Heart left ventricle (tissue), 16 donors: ENCODE results near the gene RBM20. TPM values are rescaled to one million over a fixed set of nuclear protein-coding genes. Genes with fewer than 3 reads are reported as not detected.

Experiments
- ATAC-seq, 4 donors: fragments of 200-7000 bp; cut with Tn5 transposase; one replicate each; pipeline ENCODE4 v1.9.1; 2020 to 2022; ENCODE audit warnings: moderate library complexity in 4 of 4, mild to moderate bottlenecking in 3 of 4, moderate number of reproducible peaks in 1 of 4
- DNase-seq, 5 donors: peaks; one replicate each; pipeline ENCODE4 v3.0.0-alpha.2; 2020
- H3K27ac ChIP-seq, 12 donors: fragments of 200-600 bp; sonication (generic) in 4 of 12; one replicate each; pipeline versions ENCODE4 v1.5.0 to v1.8.0; 2016 to 2022; ENCODE audit warnings: mild to moderate bottlenecking in 2 of 12
- H3K27me3 ChIP-seq, 9 donors: fragments of 200-600 bp; sonication (generic) in 2 of 9; one replicate each; pipeline versions ENCODE4 v1.5.1 to v1.8.0; 2016 to 2022; ENCODE audit warnings: mild to moderate bottlenecking in 3 of 9
- H3K36me3 ChIP-seq, 9 donors: fragments of 200-600 bp; sonication (generic) in 2 of 9; one replicate each; pipeline versions ENCODE4 v1.5.0 to v1.8.0; 2018 to 2022; ENCODE audit warnings: mild to moderate bottlenecking in 2 of 9
- H3K4me1 ChIP-seq, 12 donors: fragments of 200-600 bp; sonication (generic) in 4 of 12; one replicate each; pipeline versions ENCODE4 v1.5.0 to v1.8.0; 2016 to 2022; ENCODE audit warnings: mild to moderate bottlenecking in 3 of 12
- H3K4me3 ChIP-seq, 12 donors: fragments of 200-600 bp; sonication (generic) in 4 of 12; one replicate each; pipeline versions ENCODE4 v1.5.0 to v1.8.0; 2017 to 2022; ENCODE audit warnings: mild to moderate bottlenecking in 9 of 12, moderate library complexity in 4 of 12
- H3K9me3 ChIP-seq, 12 donors: fragments of 200-600 bp; sonication (generic) in 4 of 12; one replicate each; pipeline versions ENCODE4 v1.5.0 to v1.8.0; 2016 to 2022; ENCODE audit warnings: mild to moderate bottlenecking in 1 of 12
- POLR2A ChIP-seq, 2 donors: fragments of 450-650 bp; IDR thresholded peaks; one replicate each; pipeline ENCODE4 v1.6.1; 2017; ENCODE audit warnings: antibody characterized with exemption in 2 of 2, mild to moderate bottlenecking in 2 of 2, moderate library complexity in 2 of 2
- WGBS, 4 donors: extraction: QIAGEN DNeasy Blood & Tissue Kit in 2 of 4; methylation state at CpG; one replicate each; pipeline versions ENCODE4 v1.1.5 to v1.1.7; 2013 to 2018; 5-methylcytosine and 5-hydroxymethylcytosine counted together
- intact Hi-C, 10 donors: fragments of 100-400 bp; cut with DNase I; formaldehyde crosslinking; loops; one replicate each; pipeline versions ENCODE4 v1.11.1 to v1.14.2; 2022
- polyA plus RNA-seq, 2 donors: library from polyadenylated mRNA; stranded (reverse); fragments of 200-250 nt; gene quantifications; one replicate each; pipeline ENCODE4 v1.2.3, GENCODE V29; 2013
- total RNA-seq, 9 donors: library from RNA; depleted of rRNA in 2 of 9; stranded (reverse); fragments of >200 nt in 2 of 9; fragmentation: NEBNext Ultra II Directional in 3 of 9; extraction: Animal tissue kit (Norgen Biotek cat#: 25700) in 3 of 9; gene quantifications; one replicate each; pipeline versions ENCODE4 v1.1.0 to v1.2.4, GENCODE V29; 2016 to 2023
- TF ChIP-seq, protein P1 (sequence below), 12 donors: fragments of 200-600 bp; sonication (generic) in 4 of 12; IDR thresholded peaks; one replicate each; pipeline versions ENCODE4 v1.5.0 to v1.8.0; 2018 to 2022; ENCODE audit warnings: antibody characterized with exemption in 12 of 12, mild to moderate bottlenecking in 5 of 12
- donor health status: ischemic (EF 13 %, LVEDD 7.1; RV severe dilation, severe dysfunction).
- donor health status: healthy with polysubstance abuse.
- donor health status: DM: no; HTN: yes; CAD: no.
- donor health status: DM: no; HTN: no; CAD: no.
- donor health status: ischemic (EF 25% LVEDD 6.9; RV normal size, moderate dysfunction).
- donor health status: ischemic (EF 25% LVEDD 5.7; RV mildly dilated, moderate dysfunction).
- donor health status: healthy.
- donor health status: DM: yes; HTN: yes; CAD: no.
- donor health status: ischemic (EF 35%, LVEDD 5.7; RV mildly dilated, moderate dysfunction).
- donor health status: nonischemic (EF 11% LVEDD 7.7; RV severe dilation, severe dysfunction).
- donor health status: DM: yes; HTN: yes; CAD: no.
- donor health status: PGD.
- donor health status: ischemic (EF 29% LVEDD 5.4; RV normal size, mild dysfunction).
- donor health status: nonischemic (EF 23%, LVEDD 6.1; RV moderate dilation, normal function).

The RBM20 gene
- total and polyA plus RNA-seq, 11 donors: 29.9 to 152 (median 91.2) TPM

DNA sequence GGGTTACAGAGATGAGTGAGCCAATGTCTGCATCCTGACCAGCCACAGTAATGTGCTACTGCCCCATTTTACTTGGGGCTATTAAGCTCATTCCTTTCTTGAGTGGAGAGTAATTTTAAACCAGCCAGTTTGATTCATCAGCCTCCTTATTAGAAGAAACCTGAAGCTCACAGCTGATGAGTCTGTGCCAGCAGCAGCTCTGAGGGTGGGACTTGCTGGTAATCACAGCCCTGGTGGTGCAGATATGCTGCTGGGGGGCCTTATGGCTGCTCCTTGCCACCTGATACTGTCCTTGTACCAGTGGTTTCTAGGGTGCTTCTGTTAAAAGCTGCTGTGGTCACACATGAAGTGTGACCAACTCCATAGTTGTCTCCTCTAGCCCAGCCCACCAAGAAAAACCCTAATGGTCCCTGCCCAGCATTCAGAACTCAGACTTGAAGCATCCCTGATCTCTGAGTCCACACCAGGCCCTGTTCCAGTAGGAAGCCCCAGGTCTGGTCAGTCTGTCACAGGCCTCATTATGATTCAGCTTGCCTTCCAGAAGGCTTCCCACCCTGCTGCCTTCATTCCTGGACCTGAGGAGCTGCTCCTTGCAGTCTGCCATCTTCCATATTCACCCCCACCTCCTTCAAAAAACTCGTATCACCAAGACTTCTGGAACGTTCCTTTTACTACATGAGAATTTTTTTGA is 28.9 kb upstream of the RBM20 start:
- Histone ChIP-seq H3K36me3 (no peaks in the 10 kb centered on the region), H3K4me3 (no peak overlapping the region), H3K9me3 (no peaks in the 10 kb centered on the region), H3K4me1 (peaks cover 0 to 15% (median 0%) of the 10 kb centered on the region in 12 donors), H3K27me3 (no peaks in the 10 kb centered on the region), H3K27ac (peak overlapping the region in 1 of 12 donors; percentile 1)
- TF ChIP-seq POLR2A (IDR thresholded peaks at IDR 0.05): no peak
- TF ChIP-seq, protein P1, sequence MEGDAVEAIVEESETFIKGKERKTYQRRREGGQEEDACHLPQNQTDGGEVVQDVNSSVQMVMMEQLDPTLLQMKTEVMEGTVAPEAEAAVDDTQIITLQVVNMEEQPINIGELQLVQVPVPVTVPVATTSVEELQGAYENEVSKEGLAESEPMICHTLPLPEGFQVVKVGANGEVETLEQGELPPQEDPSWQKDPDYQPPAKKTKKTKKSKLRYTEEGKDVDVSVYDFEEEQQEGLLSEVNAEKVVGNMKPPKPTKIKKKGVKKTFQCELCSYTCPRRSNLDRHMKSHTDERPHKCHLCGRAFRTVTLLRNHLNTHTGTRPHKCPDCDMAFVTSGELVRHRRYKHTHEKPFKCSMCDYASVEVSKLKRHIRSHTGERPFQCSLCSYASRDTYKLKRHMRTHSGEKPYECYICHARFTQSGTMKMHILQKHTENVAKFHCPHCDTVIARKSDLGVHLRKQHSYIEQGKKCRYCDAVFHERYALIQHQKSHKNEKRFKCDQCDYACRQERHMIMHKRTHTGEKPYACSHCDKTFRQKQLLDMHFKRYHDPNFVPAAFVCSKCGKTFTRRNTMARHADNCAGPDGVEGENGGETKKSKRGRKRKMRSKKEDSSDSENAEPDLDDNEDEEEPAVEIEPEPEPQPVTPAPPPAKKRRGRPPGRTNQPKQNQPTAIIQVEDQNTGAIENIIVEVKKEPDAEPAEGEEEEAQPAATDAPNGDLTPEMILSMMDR (IDR thresholded peaks at IDR 0.05): no peak
- DNase-seq (no peak), ATAC-seq (no peak)
- WGBS, 4 donors: 76 to 90% (median 83%) methylated on average over 2 of the region's 2 CpGs
- intact Hi-C loops: loop anchor here in 5 of 10 donors (10.0 kb wide), 3 partner anchors 130 to 280 kb away; no protein-coding TSS in a partner anchor

DNA sequence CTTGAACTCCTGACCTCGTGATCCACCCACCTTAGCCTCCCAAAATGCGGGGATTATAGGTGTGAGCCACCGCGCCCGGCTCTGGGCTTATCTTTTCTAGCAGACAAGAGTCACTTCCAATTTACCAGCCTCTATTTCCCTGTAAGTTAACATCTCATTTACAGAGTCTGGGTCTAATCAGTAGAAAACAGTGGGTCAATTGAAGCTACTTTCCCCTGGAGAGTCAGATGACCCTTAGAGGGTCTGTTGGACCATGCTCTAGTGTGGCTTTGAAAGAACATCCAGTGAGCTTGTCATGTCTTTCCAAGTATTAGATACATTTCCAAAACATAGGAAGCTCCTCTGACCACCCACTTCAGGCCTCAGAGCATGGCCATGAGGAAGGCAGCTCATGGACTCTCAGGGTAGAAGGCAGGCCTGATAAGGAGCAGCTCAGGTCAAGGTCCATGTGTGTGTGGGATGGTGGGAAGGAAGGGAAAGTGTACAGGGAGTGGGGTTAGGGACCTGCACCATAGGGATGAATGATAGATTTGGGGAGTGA is 27.6 kb upstream of the RBM20 start:
- TF ChIP-seq, protein P1 (IDR thresholded peaks at IDR 0.05): no peak
- no peak for TF ChIP-seq POLR2A (IDR thresholded peaks at IDR 0.05)
- intact Hi-C loops: loop anchor here in 5 of 10 donors (10.0 kb wide), 3 partner anchors 128 to 278 kb away; no protein-coding TSS in a partner anchor
- Histone ChIP-seq H3K9me3 (peaks cover 0 to 8% (median 0%) of the 10 kb centered on the region in 12 donors), H3K36me3 (no peaks in the 10 kb centered on the region), H3K27me3 (no peaks in the 10 kb centered on the region), H3K27ac (no peak overlapping the region), H3K4me1 (peaks cover 0 to 11% (median 0%) of the 10 kb centered on the region in 12 donors), H3K4me3 (no peak overlapping the region)
- 94 to 97% (median 95%) methylated on average over 5 of the region's 5 CpGs for WGBS, 4 donors
- ATAC-seq: no peak
- no peak for DNase-seq

DNA sequence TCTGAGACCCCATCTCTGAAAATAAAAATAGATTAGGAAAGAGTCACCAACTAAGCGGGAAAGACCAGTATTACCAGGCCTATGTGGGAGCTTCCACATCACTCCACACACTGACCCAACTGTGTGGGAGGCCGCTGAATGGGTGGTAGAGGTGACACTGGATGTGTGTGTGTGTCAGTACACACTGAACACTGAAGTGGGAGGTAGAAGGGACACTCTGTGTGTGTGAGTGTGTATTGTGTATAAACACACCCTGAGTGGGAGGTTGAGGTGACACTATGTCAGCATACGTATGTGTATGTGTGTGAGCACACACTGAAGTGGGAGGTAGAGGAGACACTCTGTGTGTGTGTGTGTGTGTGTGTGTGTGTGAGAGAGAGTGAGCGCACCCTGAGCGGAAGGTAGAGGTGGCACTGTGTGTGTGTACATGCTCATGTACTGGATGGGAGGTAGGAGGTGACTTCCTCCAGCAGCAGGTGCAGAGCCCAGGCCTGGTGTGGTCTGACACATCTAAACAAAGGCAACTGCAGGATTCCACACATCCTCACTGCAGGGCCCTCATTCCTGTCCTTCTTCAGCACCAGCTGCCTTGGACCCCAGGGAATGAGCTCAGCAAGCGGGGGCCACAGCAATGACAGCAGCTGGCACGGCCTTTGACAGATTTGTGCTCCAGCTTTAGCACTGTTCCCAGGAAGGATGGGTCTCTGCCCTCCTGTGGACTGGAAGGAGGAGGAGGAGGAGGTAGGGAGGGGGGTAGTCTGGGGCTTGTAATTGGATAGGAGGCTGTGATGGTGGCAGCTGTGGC is 26.5 kb upstream of the RBM20 start:
- DNase-seq: no peak
- Histone ChIP-seq H3K36me3 (no peaks in the 10 kb centered on the region), H3K9me3 (peaks cover 0 to 9% (median 0%) of the 10 kb centered on the region in 12 donors), H3K4me3 (no peak overlapping the region), H3K27me3 (no peaks in the 10 kb centered on the region), H3K27ac (no peak overlapping the region), H3K4me1 (peaks cover 0 to 11% (median 0%) of the 10 kb centered on the region in 12 donors)
- intact Hi-C loops: loop anchor here in 5 of 10 donors (10.0 kb wide), 3 partner anchors 127 to 277 kb away; no protein-coding TSS in a partner anchor
- WGBS, 4 donors: 92 to 98% (median 95%) methylated on average over 7 of the region's 7 CpGs
- peak in 2 of 4 donors; percentile 14 to 33 for ATAC-seq
- TF ChIP-seq POLR2A (IDR thresholded peaks at IDR 0.05): no peak

DNA sequence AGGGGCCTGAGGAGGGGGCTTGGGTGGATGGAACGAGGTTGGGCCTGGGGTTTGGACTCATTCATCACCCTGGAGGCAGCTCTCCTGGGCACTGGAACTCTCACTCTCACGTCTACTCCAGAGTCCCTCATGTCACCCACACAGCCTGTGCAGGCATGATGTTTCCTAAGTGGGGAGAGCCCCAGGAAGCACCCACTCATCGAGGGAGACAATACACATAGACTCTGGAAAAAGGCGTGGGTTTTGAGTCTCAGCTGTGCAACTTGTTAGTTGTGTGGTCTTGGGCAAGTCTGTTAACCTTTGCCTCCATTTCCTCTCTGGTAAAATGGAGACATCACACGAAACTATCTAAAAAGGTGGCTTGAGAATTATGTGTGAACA is 25.9 kb upstream of the RBM20 start:
- 70 to 82% (median 78%) methylated on average over 5 of the region's 5 CpGs for WGBS, 4 donors
- no peak overlapping the region for H3K4me3 ChIP-seq
- intact Hi-C loops: loop anchor here in 5 of 10 donors (10.0 kb wide), 3 partner anchors 127 to 277 kb away; no protein-coding TSS in a partner anchor

More for the DNA sequence above, 25.9 kb upstream of the RBM20 start:
- Histone ChIP-seq H3K4me1 (peaks cover 0 to 11% (median 0%) of the 10 kb centered on the region in 12 donors), H3K36me3 (no peaks in the 10 kb centered on the region), H3K27ac (no peak overlapping the region), H3K9me3 (peaks cover 0 to 9% (median 0%) of the 10 kb centered on the region in 12 donors), H3K27me3 (no peaks in the 10 kb centered on the region)
- TF ChIP-seq POLR2A (IDR thresholded peaks at IDR 0.05): no peak
- TF ChIP-seq, protein P1 (IDR thresholded peaks at IDR 0.05): no peak
- DNase-seq (no peak), ATAC-seq (no peak)
